Superior temporal gyrus (tissue), 1 donor: ENCODE data around the gene PGLYRP3.
"Not testable (repeated sequence)": the region's sequence is repeated elsewhere in the genome, so short reads cannot be mapped to it uniquely, and the experiment has no call there.

Experiments used
- DNase-seq: peaks from one replicate; pipeline ENCODE4 v3.0.0-alpha.2; 2016; ENCODE audit errors: extremely low spot score

PGLYRP3 gene

DNA sequence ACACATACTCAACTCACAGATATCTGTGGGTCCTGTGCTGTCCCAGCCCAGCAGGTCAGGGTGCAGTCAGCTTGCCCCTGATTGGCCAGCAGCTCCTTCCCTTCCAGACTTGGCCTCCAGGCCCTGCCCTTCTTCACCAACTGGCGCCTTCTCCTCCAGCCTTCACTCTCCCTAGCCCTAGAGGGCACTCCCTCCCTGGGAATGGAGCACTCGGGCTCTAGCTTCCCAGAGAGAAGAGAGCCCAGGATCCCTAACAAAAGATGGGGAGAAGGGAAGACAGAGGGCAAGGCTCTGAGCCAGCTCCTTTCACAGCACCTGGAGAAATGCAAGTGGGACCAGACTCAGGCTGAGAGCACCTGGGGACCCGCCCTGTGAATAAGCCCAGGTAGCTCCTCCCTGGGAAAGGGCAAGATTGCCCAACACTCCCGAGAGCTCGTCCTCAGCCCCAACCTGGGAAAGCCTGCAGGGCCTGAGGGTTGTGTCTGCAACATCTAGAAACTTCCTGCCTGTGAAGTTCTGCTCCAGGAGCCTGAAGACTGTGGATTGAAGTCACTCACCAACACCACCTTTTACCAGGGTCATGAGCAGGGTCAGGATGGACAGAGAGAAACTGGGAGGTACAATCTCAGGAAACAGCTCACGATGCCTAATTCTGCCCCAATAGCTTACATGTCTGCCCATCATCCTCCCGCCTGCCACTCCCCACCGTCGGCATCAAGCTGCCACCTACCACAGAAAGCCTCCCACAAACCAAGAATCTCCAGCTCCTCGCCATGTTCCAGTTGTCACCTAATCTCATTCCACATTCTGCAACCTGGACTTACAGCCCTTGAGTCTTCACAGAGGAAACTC lies 36.0 kb upstream of the PGLYRP3 start, which contains the start of gene PGLYRP4:
Gene PGLYRP4, minus strand, starts transcription at position 331 of the 852 bp plus-strand sequence. CDS start 909 bp downstream, outside the sequence.
- no peak for DNase-seq

DNA sequence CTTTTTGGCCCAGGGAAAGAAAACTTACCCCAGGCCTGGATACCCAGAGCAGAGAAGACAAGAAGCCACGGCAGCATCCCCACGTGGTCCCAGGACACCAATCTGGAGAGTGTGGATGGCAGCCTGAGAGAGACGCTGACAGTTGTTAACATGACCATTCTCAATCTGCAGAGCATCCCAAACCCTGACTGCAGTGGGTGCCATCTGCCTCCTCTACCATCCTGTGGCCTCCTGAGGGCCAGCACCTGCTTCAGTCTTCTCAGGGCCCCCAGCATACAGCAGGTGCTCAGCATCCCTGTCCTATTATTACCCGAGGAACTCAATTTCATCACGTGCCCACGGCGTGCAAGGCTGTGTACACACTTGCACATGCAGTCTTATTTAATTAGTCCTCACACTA lies 35.1 kb upstream of the PGLYRP3 start:
- no peak for DNase-seq

DNA sequence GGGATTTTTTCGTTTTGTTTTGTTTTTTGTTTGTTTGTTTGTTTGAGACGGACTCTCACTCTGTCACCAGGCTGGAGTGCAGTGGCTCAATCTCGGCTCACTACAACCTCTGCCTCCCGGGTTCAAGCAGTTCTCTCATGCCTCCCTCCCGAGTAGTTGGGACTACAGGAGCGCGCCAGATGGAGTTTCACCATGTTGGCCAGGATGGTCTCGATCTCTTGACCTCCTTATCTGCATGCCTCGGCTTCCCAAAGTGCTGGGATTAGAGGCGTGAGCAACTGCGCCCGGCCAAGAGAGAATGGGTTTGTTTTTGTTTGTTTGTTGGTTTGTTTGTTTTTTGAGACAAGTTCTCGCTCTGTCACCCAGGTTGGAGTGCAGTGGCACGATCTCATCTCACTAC lies 34.3 kb upstream of the PGLYRP3 start:
- not testable (repeated sequence) for DNase-seq

DNA sequence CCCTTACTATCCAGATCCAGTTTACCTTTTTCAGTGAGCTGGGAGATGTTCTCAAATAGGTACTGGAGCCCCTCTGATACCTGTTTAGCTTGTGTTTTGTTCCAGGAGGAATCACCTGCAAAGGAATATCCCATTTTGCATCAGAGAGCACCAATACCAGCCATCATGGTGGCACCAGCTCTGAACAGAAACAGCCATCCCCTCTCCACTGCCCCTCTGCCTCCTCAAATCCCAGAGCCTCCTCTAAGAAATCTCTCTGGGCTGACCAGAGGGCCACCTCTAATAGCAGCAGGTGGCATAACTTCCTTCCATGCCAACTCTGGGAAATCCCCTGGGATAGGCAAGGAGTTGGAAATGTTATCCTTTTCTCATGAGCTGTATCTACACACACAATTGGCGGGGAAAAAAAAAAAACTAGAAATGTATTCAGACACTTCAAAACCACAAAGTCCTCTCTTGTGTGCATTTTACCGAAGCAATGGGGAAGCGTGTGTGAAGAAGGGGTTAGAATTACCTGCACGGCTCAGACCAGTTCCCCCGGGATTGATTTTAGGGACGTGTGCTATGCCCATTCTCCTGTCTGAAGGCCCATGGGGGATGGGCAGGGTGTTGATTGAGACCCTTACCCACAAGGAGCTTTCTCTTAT lies 33.4 kb upstream of the PGLYRP3 start:
- DNase-seq = no peak

DNA sequence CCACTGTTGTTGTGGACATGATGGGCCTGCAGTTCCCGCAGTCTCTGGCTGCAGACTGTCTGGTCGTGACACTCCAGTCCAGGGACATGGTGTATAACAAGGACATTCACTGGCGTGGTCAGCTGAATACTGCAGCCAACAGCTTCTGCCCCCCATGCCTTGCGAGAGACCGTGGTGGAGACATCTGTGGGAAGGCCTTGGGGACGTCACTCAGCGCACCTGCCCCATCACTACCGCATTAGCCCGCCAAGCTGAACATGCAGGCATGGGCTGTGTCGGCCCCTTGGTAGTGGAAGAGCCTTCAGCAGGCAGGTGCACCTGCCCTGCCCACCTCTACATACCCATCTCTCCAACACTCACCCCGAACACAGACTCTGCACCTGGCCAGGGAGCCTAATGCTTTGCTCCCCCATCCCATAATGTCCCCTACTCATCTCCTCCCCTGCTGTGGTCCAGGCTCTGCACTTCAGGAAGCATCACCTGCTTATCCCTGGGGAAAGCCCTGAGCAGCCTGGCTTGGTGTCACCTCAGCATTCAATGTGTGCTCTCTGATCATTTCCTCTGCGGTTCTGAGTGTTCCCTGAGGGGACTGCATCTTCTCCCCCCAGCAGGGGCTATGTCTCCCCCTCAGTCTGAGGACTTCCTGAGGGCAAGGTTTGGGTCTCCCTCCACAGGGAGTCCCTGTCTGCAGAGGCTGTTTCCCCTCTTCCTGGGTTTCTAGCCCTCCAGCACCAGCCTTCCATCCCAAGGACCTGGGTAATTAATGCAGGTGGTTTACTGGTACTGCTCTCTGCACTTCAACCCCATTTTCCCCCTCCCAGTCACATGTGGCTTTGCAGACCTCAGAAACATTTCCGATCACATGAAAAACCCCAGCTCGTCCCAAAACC lies 32.7 kb upstream of the PGLYRP3 start:
- DNase-seq = no peak

DNA sequence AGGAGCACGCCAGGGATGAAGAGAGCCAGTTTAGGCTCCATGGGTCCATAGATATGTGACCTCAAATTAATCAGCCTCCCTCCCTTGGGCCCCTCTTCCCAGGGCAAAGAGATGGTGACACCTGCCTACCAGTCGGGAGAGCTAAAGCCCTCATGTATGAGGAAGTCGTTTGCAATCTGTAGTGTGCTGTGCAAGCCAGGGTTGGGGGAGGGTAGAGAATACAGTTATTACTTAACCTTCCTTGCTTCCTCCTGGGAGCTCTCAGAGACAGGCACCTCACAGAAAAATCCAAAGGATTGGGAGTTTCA lies 31.9 kb upstream of the PGLYRP3 start:
- DNase-seq = no peak

DNA sequence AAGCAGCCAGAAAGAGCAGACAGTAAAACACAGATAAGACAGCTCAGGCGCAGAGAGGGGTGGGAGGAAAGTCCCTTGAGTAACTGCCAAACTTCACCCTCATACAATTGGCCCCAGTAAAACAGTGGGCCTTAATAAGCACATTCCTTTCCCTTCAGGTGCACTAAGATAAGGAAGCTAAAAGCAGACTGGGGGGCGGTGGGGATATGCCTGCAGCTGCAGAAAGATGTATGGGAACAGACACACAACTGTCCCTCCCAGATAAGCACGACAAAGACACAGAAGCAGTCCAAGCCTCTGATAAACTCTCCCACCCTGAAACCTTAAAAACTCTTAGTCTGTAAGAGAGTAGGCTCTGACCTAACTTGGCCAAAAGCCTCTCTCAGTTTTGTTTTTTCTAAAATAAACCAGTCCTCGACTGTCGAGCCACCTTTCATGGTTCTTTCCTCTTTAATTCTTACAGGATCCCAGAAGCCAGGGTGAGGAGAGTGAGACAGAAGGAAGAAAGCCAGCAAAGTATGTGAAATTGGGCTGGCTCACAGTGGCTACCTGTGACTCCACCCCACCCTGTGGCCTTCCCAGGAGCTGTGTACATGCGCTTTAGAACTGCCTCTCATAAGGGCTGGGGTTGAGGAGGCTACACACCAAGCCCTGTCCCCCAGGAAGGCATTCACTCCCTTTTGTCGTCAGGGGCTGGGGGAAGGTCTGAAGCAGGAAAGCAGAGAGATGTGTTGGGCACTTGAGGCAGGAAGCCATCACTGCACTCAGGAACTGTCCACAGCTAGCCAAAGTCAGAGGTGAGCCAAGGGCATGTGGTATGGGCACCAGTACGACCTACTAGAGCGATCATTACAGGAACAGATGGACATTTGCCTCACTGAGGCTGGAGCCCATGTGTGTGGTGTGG lies 31.3 kb upstream of the PGLYRP3 start:
- no peak for DNase-seq

DNA sequence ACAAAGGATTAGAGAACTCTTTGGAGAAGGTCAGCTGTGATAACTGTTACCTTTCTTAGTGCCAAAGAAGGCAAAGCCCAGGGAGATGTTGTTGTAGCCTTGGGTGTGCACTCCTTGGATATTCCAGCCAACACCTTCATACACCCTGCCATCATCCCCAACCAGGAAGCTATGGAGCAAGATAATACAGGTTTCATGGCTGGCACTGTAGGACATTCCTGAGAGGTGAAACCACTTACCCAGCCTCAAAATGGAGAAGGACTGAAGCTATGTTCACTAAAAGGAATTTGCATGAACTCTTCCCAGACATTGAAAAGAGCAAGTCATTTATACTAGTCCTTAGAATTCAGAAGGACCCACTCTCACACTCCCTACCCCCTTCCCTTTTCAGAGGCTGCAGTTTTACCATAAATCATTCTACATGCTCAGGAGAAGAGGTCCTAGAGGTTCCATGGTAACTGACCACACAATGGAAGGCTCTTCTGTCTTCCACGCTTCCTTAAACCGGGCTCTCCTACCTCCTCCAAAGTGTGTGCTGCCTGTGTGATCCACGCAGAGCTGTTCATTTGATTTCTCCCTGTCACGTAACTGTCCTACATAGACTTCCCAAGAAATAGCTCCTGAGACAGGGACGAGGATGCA lies 30.4 kb upstream of the PGLYRP3 start:
- DNase-seq = no peak

DNA sequence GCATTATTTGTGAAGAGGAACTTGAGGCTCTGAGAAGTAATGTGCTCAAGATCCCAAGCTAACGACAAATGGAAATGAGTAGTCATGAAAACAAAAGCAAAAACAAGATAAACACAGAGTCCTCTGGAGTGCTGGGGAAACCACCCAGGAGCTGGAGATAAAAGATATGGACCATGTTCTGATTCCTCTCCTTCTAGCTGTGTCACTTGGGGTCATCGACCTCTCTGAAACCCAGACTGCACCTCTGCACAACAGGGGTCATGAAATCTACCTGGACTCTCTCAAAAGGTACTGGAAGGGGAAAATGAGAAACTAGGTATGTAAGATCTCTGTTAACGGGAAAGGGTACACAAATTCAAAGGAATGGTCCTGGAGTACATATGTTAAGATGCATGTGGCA lies 29.4 kb upstream of the PGLYRP3 start:
- no peak for DNase-seq

DNA sequence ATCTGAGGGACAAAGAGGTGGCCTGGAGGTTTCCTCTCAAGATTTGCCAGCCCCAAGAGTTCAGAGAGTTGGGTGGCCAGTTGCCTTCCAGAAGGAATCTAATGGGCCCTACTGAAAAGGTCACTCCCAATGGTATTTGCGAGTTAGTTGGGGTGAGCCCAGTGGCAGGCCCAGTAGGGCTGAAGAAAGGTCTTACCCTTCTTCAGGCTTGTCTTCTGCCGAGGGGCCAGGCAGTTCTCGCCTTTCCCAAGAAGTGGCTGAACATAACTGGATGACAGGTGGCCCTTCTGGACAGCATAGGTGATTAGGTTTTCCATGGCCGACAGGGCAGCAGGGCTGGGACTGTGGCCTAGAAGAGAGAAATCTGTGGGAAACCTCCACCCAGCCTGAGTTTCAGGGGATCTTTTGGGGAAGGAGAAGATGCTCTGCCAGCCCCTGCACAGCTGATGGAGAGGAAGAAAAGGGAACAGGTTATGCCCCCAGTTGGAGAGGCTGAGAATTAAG lies 28.7 kb upstream of the PGLYRP3 start:
- DNase-seq = no peak

DNA sequence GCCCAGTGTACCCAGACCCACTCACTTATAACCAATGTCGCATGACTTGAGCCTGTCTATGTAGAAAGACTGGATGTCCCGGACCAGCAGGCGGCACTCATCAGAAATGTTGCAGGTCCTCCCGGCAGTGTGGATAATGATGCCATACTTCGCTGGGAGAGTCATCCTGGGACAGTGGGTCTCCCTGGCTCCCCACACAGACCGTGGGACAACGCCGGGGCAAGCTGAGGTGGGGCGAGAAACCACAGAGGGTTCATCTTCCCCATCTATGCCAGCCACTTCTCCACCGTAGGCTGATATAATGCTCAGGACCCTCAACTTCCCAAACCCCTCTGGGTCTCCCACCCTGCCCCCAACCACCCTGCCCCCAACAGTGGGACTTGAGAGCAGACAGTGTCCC lies 27.6 kb upstream of the PGLYRP3 start:
- no peak for DNase-seq

DNA sequence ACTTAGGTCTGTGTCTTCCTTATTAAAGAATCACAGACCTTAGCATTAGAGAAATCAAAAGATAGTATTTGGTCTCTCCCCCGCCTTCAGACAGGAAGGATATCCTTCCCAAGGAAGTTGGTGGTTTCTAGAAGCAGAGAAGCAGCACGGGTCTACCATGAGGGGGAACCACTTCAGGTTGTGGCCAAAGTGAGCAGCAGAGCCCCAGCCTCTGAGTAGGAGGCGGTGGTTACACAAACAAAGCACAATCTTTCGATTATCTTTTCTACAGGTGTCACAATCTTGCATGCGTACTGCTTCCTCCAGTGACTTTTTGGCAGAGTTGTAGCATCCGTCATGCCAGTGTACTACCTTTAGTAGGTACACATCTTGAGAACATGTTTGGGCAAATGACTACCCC lies 27.1 kb upstream of the PGLYRP3 start:
- DNase-seq = no peak

DNA sequence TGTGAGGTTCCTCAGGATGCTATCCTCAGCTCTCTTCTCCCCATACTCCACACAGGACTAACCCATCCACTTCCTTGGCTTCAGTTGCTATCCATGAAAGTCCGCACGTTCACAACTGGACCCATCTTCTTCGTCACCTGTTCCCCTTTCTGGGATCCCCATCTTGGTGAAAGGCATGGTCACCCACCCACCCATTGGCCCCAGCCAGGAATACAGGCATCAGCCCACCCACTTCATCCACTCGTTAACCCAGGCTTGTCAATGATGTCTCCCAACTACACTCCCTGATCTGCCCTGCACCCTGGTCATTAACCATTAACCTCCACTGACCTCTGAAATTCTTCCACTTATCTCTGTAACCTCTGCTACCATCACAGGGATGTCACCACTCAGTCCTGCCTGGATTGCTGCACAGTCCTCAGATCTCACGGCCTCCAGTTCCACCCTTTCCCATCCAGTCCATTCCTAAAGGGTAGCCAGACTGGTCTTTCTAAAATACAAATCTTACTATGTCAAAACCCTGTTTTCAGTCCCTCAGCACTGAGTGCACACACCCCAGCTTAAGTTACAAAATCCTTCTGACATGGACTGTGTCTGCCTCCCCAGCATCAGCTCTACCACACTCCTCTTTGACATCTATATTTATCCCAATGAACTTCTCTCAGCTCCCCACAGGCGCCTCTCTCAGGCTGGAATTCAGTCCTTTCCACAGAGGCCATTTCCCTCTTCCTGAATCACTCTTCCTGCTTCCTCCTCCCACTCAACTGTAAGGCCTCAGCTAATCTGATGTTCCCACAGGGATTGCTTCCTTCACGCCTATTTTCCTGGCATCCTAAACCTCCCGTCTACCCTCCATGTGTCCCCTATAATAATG lies 25.5 kb upstream of the PGLYRP3 start:
- DNase-seq = no peak

DNA sequence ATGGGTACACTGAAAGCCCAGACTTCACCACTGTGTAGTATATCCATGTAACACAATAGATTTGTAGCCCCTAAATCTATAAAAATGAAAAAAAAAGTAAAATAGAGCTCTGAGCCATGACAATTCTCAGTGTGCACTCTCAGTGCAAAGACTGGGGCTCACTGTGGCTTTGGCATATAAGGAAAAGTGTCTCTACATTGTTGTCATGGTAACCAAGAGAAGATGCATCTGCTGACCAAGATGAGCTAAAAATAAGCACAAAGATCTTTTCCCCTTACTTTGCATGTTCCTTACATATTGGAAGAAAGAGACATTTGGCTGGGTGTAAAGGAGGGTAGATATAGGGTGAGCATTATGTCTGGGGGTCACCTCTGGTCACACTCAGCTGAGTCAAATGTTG lies 23.9 kb upstream of the PGLYRP3 start:
- peak; percentile 25 for DNase-seq

DNA sequence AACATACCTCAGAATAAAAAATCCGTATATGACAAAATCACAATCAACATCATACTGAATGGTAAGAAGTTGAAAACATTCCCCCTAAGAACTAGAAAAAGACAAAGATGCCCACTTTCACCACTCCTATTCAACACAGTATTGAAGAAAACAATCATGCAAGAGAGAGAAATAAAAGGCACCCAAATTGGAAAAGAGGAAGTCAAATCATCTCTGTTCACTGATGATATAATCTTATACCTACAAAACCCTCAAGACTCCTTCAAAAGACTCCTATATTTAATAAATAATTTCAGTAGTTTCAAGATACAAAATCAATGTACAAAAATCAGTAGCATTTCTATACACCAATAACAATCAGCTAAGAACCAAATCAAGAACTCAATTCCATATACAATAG lies 21.1 kb upstream of the PGLYRP3 start:
- DNase-seq = no peak

DNA sequence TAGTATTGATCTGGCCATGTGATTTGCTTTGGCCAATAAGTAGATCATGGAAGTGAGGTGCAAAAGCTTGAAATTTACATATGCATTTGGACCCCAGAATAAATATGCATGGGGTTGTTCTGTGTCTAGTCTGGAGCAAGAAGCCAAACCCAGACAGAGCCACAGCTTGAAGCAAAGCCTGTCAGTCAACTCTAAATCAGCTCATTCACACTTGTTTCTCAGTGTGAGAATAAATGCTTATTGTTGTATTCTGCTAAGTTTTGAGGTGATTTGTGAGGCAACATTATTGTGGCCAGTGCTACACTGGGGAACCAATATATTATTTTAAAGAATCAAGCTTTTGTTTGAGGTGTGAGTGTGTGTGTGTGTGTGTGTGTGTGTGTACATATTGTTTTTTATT lies 12.2 kb upstream of the PGLYRP3 start:
- peak; percentile 55 for DNase-seq

DNA sequence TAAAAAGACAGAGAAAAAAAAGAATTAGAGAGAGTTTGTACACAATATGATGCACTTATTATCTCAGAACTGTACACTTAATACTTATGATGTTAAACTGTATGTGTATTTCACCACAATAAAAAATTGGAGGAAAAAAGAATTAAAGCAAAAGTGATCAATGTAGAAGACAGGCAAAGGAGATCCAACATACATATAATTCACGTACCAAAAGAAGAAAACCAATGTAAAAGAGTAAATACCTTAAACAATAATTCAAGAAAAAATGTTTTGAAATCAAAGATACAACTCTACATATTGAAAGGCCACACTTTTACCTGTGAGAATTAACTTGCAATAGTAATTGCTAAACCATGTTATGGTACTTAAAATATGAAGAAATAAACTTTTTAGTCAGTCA lies 9.8 kb upstream of the PGLYRP3 start:
- DNase-seq = no peak

DNA sequence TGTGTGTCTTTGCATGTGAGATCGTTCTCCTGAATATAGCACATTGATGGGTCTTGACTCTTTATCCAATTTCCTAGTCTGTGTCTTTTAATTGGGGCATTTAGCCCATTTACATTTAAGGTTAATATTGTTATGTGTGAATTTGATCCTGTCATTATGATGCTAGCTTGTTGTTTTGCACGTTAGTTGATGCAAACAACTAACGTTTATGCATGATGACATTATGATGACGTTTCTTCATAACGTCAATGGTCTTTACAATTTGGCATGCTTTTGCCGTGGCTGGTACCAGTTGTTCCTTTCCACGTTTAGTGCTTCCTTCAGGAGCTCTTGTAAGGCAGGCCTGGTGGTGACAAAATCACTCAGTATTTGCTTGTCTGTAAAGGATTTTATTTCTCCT lies 5.4 kb upstream of the PGLYRP3 start:
- DNase-seq = not testable (repeated sequence)

DNA sequence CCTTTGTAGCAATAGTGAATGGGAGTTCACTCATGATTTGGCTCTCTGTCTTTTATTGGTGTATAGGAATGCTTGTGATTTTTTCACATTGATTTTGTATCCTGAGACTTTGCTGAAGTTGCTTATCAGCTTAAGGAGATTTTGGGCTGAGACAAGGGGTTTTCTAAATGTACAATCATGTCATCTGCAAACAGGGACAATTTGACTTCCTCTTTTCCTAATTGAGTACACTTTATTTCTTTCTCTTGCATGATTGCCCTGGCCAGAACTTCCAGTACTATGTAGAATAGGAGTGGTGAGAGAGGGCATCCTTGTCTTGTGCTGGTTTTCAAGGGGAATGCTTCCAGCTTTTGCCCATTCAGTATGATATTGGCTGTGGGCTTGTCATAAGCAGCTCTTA lies 3.3 kb upstream of the PGLYRP3 start:
- DNase-seq = not testable (repeated sequence)

DNA sequence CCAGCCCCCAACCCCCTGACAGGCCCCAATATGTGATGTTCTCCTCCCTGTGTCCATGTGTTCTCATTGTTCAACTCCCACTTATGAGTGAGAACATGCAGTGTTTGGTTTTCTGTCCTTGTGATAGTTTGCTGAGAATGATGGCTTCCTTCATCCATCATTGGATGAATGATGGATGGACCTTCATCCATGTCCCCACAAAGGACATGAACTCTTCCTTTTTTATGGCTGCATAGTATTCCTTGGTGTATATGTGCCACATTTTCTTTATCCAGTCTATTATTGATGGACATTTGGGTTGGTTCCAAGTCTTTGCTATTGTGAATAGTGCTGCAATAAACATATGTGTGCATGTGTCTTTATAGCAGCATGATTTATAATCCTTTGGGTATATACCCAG lies 1.6 kb upstream of the PGLYRP3 start:
- DNase-seq = not testable (repeated sequence)
